Loucy (cell line): ENCODE measurements around the gene PRXL2B.

ENCODE experiments used
- H2AFZ ChIP-seq: fragments of 200-600 bp; sonication (generic); 2 replicates; pipeline ENCODE4 v1.6.0; 2016; ENCODE audit warnings: antibody characterized with exemption, mild to moderate bottlenecking, low read length, moderate library complexity
- H3F3A ChIP-seq: fragments of 200-600 bp; 2 replicates; pipeline ENCODE4 v1.6.0; 2016; ENCODE audit warnings: antibody characterized with exemption, low read depth, mild to moderate bottlenecking
- H3K27me3 ChIP-seq: fragments of 200-600 bp; sonication (generic); 2 replicates; pipeline ENCODE4 v1.6.1; 2014; ENCODE audit warnings: low read length, mild to moderate bottlenecking; ENCODE audit not compliant: insufficient read depth, poor library complexity, severe bottlenecking
- H3K36me3 ChIP-seq: fragments of 200-600 bp; sonication (generic); 2 replicates; pipeline ENCODE4 v1.6.1; 2016; ENCODE audit warnings: low read length; ENCODE audit not compliant: insufficient read depth
- H3K4me1 ChIP-seq: fragments of 200-600 bp; sonication (generic); 2 replicates; pipeline ENCODE4 v1.5.1; 2014; ENCODE audit warnings: low read length, mild to moderate bottlenecking; ENCODE audit not compliant: insufficient read depth, poor library complexity, severe bottlenecking
- H3K4me2 ChIP-seq: fragments of 200-600 bp; sonication (generic); 2 replicates; pipeline ENCODE4 v1.6.0; 2014; ENCODE audit warnings: antibody characterized with exemption, low read length, low read depth, mild to moderate bottlenecking; ENCODE audit not compliant: poor library complexity, severe bottlenecking
- H3K4me3 ChIP-seq: fragments of 200-600 bp; sonication (generic); 2 replicates; pipeline ENCODE4 v1.5.1; 2014; ENCODE audit warnings: low read length, mild to moderate bottlenecking, mixed read lengths; ENCODE audit not compliant: poor library complexity, severe bottlenecking
- H3K79me2 ChIP-seq: fragments of 200-600 bp; sonication (generic); 2 replicates; pipeline ENCODE4 v1.6.1; 2014; ENCODE audit warnings: low read length; ENCODE audit not compliant: insufficient read depth
- H3K9ac ChIP-seq: fragments of 200-600 bp; sonication (generic); 2 replicates; pipeline ENCODE4 v1.6.0; 2014; ENCODE audit warnings: mild to moderate bottlenecking, low read depth, low read length, moderate library complexity; ENCODE audit not compliant: poor library complexity, severe bottlenecking
- H3K9me2 ChIP-seq: fragments of 200-600 bp; sonication (generic); replicated peaks from 2 replicates; pipeline ENCODE4 v1.6.1; 2016; ENCODE audit warnings: low read depth, low read length, mixed read lengths
- H3K9me3 ChIP-seq: fragments of 200-600 bp; sonication (generic); 2 replicates; pipeline ENCODE4 v1.6.1; 2014; ENCODE audit warnings: mild to moderate bottlenecking, antibody characterized with exemption, low read length, low read depth; ENCODE audit not compliant: insufficient read depth
- H4K20me1 ChIP-seq: fragments of 200-600 bp; sonication (generic); 2 replicates; pipeline ENCODE4 v1.6.0; 2014; ENCODE audit warnings: antibody characterized with exemption, low read length, mild to moderate bottlenecking; ENCODE audit not compliant: insufficient read depth, poor library complexity, severe bottlenecking
- EZH2phosphoT487 ChIP-seq: fragments of 200-600 bp; IDR thresholded peaks from 2 replicates; pipeline ENCODE4 v1.6.1; 2018; ENCODE audit warnings: antibody characterized with exemption, mild to moderate bottlenecking, moderate library complexity, borderline replicate concordance
- TF ChIP-seq, protein P1 (sequence below): fragments of 200-600 bp; sonication (generic); conservative IDR thresholded peaks from 2 replicates; pipeline ENCODE4 v1.5.1; 2014; ENCODE audit warnings: mild to moderate bottlenecking, antibody characterized with exemption, low read length

Gene PRXL2B

DNA sequence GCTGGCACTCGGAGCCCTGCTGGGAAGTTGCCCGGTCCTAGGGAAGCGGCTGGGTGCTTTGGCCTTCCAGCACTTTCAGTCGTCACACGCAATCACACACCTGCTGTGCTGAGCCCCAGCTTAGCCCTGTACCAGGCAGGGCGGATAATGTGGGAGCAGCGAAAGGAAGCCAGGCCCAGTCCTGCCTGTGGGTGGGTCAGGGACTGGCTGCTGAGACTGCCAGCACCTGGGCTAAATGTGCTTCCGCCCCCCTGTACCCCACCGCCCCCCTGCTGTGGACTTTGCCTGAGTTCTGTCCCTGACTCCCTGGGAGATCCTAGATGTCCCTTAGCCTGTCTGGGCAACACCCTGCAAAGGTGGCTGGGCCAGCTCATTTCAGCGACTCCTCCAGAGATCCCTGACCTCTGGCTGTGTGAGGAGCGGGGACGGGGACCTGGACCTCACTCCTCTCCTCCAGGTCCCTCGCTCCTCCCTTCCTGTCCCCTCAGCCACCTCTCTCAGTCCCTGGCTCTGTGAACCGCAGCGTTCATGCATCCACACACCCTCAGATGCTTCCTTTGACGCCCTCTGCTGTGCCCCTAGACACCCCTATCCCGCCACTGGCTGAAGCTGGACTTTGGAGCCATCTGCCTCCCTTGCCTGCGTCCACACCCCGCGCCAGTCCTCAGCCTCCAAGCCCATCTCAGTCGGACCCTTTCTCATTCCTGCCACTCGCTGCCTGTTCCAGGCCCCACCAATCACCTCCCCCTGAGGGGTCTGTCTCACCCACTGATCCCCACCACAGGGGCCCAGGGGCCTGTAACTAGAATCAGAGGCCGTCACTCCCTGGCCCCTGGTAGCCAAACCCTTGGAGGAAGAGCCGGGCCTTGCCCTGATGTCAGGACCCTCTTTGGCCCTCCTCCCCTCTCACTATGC is 44.8 kb downstream of the PRXL2B start:
- Histone ChIP-seq H2AFZ (no peak overlapping the region), H3F3A (no peaks in the 10 kb centered on the region), H4K20me1 (no peaks in the 10 kb centered on the region), H3K9me3 (peaks cover 19% of the 10 kb centered on the region), H3K36me3 (no peaks in the 10 kb centered on the region), H3K4me2 (no peak overlapping the region), H3K79me2 (no peaks in the 10 kb centered on the region), H3K9ac (no peak overlapping the region), H3K4me1 (no peaks in the 10 kb centered on the region), H3K9me2 (no peaks in the 10 kb centered on the region), H3K27me3 (no peaks in the 10 kb centered on the region), H3K4me3 (no peak overlapping the region)
- TF ChIP-seq, protein P1, sequence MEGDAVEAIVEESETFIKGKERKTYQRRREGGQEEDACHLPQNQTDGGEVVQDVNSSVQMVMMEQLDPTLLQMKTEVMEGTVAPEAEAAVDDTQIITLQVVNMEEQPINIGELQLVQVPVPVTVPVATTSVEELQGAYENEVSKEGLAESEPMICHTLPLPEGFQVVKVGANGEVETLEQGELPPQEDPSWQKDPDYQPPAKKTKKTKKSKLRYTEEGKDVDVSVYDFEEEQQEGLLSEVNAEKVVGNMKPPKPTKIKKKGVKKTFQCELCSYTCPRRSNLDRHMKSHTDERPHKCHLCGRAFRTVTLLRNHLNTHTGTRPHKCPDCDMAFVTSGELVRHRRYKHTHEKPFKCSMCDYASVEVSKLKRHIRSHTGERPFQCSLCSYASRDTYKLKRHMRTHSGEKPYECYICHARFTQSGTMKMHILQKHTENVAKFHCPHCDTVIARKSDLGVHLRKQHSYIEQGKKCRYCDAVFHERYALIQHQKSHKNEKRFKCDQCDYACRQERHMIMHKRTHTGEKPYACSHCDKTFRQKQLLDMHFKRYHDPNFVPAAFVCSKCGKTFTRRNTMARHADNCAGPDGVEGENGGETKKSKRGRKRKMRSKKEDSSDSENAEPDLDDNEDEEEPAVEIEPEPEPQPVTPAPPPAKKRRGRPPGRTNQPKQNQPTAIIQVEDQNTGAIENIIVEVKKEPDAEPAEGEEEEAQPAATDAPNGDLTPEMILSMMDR, result no peak
- no peak for TF ChIP-seq EZH2phosphoT487

DNA sequence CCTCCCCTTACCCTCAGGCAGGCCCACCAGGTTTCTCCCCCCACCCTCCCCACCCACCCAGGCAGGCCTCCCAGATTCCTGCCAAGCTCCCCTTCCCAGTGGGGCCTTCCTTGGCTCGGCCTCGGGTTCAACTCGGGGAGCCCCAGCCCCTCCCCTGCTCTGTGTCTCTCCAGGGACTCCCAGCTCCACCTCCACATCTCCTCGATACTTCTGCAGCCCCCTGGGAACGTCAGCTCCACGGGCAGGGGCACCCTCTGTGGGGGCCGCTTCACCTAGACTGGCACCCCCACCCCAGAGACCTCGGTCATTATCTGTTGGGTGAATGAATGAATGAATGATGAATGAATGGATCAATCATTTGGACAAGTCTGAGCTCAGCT is 45.5 kb downstream of the PRXL2B start:
- Histone ChIP-seq H2AFZ (no peak overlapping the region), H3K9me3 (peaks cover 25% of the 10 kb centered on the region), H3K9ac (no peak overlapping the region), H4K20me1 (no peaks in the 10 kb centered on the region), H3K79me2 (no peaks in the 10 kb centered on the region), H3K4me3 (no peak overlapping the region), H3K36me3 (no peaks in the 10 kb centered on the region), H3K4me1 (no peaks in the 10 kb centered on the region), H3F3A (no peaks in the 10 kb centered on the region), H3K9me2 (no peaks in the 10 kb centered on the region), H3K4me2 (no peak overlapping the region), H3K27me3 (no peaks in the 10 kb centered on the region)
- TF ChIP-seq, protein P1, result no peak

DNA sequence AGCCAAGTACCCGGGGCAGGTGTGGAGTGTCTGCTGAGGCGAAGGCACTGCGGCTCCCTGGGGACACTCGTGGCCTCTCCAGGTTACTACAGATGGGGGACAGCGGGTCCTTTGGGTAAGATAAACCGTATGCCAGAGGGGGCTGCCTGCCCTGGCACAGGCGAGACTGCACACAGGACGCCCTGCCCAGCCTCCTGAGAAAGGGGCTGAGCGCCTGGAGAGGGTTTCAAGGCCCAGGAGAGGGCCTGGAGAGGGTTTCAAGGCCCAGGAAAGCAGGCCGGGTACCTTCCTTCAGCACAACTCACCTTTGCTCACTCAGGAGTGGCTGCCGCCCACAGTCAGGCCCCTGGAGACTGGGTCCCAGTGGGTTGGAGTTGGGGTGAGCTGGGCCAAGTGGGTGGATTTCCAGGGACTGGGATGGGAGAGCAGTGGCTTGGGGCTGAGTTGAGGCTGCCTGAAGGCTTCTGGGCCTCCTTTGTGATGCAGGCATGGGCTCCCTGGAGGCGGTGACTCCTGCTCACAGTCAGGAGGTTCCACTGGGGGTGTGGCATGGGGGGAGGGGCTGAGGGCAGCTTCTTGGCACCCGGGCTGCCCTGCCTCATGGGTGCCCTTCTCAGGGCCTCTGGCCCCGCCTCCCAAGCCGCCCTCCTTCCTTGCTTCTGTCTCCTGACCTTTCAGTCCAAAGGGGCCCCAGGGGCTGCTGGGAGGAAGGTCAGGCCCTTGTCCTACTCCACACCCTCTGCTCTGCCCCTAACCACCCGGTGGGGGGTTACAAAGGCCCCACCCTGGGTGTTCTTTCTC is 46.2 kb downstream of the PRXL2B start, which contains the start of gene MMEL1:
Gene MMEL1 (minus strand): TSS at position 456 of the 801 bp plus-strand sequence. CDS start 3,532 bp downstream, outside the sequence.
- H3K27me3 ChIP-seq, result no peaks in the 10 kb centered on the region
- no peaks in the 10 kb centered on the region for H4K20me1 ChIP-seq
- no peak for TF ChIP-seq EZH2phosphoT487
- TF ChIP-seq, protein P1, result no peak
- H3F3A ChIP-seq, result no peaks in the 10 kb centered on the region
- no peak within 1 kb of the TSS for H3K9ac ChIP-seq
- no peaks in the 10 kb centered on the region for H3K36me3 ChIP-seq
- no peaks in the 10 kb centered on the region for H3K9me2 ChIP-seq
- no peak within 1 kb of the TSS for H3K4me3 ChIP-seq
- no peaks in the 10 kb centered on the region for H3K79me2 ChIP-seq
- peaks cover 26% of the 10 kb centered on the region for H3K9me3 ChIP-seq
- no peak within 1 kb of the TSS for H3K4me2 ChIP-seq
- H2AFZ ChIP-seq, result no peak within 1 kb of the TSS
- H3K4me1 ChIP-seq, result no peaks in the 10 kb centered on the region
